ENCODE results near the gene TAS2R46. TPM values are rescaled to one million over a fixed set of nuclear protein-coding genes. Genes with fewer than 3 reads are reported as not detected.

Gene TAS2R46
- total RNA-seq, 2 donors from 2014 or later, result 1.2 to 3.0 TPM

DNA sequence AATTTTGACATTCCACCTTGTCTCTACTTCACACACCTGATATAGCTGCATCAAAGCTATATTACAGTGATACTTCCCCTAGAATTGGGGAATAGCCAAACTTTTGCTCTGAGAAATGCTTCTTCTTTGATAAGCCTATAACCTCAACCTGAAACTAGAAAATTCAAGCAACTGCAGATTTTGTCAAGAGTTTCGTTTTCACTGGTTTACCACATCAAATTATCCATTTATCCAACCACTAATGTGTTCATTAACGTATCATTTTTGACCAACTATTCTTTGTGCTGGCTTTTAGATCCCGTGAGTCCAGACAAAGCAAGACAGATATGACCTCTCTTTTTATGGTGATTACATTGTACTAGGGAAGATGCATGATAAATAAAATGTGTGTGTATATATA is 13.5 kb upstream of the TAS2R46 start:
- DNase-seq (ENCODE audit: low spot score), result no peak
- no peak overlapping the region for H3K4me3 ChIP-seq
- H3K4me1 ChIP-seq (ENCODE audit: control insufficient read depth in 1 of 2, low read depth in 2 of 2), result peaks cover 0 to 8% of the 10 kb centered on the region in 2 donors
- no peak for ATAC-seq (ENCODE audit: insufficient number of reproducible peaks, low FRiP score, low read depth)
- no peak overlapping the region for H3K27ac ChIP-seq
- no peaks in the 10 kb centered on the region for H3K27me3 ChIP-seq (replicated peaks; ENCODE audit: insufficient read depth)
- TF ChIP-seq, protein P1, sequence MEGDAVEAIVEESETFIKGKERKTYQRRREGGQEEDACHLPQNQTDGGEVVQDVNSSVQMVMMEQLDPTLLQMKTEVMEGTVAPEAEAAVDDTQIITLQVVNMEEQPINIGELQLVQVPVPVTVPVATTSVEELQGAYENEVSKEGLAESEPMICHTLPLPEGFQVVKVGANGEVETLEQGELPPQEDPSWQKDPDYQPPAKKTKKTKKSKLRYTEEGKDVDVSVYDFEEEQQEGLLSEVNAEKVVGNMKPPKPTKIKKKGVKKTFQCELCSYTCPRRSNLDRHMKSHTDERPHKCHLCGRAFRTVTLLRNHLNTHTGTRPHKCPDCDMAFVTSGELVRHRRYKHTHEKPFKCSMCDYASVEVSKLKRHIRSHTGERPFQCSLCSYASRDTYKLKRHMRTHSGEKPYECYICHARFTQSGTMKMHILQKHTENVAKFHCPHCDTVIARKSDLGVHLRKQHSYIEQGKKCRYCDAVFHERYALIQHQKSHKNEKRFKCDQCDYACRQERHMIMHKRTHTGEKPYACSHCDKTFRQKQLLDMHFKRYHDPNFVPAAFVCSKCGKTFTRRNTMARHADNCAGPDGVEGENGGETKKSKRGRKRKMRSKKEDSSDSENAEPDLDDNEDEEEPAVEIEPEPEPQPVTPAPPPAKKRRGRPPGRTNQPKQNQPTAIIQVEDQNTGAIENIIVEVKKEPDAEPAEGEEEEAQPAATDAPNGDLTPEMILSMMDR (IDR thresholded peaks at IDR 0.05), result no peak
- no peaks in the 10 kb centered on the region for H3K36me3 ChIP-seq
- H3K9me3 ChIP-seq, result no peaks in the 10 kb centered on the region

DNA sequence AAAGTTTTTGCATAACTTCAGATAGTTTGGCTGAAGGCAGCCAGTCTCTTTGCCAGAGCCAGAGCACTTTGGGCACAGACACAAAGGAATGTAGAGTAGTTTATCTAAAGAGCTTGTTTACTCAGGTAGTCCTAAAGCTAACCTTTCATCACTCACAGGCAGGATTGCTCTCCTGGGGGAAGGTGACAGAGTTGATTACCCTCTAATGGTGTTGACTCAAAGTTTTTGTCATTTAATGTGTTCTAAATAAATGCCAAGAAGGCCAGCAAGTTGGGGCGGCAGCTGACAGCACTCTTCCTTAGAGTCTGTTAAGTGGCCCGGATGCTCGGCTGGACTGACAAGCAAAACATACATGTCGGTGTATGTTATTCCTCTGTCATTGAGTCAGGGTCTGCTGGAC is 9.3 kb upstream of the TAS2R46 start:
- Histone ChIP-seq H3K4me1 (ENCODE audit: control insufficient read depth in 1 of 2, low read depth in 2 of 2) (peaks cover 3 to 8% of the 10 kb centered on the region in 2 donors), H3K4me3 (no peak overlapping the region), H3K27ac (no peak overlapping the region), H3K9me3 (no peaks in the 10 kb centered on the region), H3K27me3 (replicated peaks; ENCODE audit: insufficient read depth) (no peaks in the 10 kb centered on the region), H3K36me3 (no peaks in the 10 kb centered on the region)
- ATAC-seq (ENCODE audit: insufficient number of reproducible peaks, low FRiP score, low read depth), result no peak
- TF ChIP-seq, protein P1 (IDR thresholded peaks at IDR 0.05), result no peak
- DNase-seq (ENCODE audit: low spot score), result no peak

DNA sequence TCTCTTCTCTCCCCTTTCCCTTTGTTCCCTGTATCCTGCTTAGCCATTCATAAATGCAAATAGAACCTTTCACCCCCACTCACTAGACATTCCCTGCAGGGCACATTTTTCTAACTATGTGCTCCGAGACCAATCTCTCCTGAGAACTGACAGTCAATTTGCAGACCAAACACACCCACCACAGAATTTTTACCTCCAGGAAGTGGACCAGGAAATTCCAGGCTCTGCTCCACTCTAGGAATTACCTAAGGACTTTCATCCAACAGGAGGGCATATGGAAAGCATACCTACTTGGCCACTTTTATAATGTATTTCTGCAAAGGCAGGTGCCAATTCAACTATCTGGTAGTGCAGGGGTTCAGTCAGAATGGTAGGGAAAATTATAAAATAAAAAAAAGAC is 8.9 kb upstream of the TAS2R46 start:
- Histone ChIP-seq H3K4me3 (no peak overlapping the region), H3K27me3 (replicated peaks; ENCODE audit: insufficient read depth) (no peaks in the 10 kb centered on the region), H3K4me1 (ENCODE audit: control insufficient read depth in 1 of 2, low read depth in 2 of 2) (peaks cover 3 to 8% of the 10 kb centered on the region in 2 donors), H3K36me3 (no peaks in the 10 kb centered on the region), H3K9me3 (no peaks in the 10 kb centered on the region), H3K27ac (no peak overlapping the region)
- DNase-seq (ENCODE audit: low spot score), result no peak
- TF ChIP-seq, protein P1 (IDR thresholded peaks at IDR 0.05), result no peak
- ATAC-seq (ENCODE audit: insufficient number of reproducible peaks, low FRiP score, low read depth), result no peak

DNA sequence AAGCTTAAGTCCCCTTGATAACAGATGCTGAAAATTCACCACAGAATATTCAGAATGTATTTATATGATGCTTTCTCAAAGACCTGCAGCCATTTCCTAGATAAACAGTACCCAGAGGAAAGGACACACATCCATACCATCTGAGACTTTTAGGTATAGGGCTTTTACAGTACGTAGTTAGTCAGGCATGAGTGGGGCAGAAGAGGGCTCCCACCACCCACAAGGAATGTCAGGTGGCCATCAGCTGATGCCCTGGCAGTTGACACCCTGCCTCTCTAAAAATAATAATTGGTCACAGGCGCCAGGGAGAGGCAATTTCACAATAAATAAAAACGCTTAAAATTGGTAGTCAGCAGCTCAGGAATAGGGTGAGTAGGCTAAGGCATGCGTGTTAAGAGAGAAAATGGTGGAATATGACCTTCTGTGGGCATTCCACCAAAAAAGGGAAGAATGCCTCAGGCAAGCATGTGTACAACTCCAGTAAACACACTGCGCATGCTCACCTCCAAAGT is 7.8 kb upstream of the TAS2R46 start:
- H3K9me3 ChIP-seq, result no peaks in the 10 kb centered on the region
- H3K4me3 ChIP-seq, result no peak overlapping the region
- H3K4me1 ChIP-seq (ENCODE audit: control insufficient read depth in 1 of 2, low read depth in 2 of 2), result peaks cover 3 to 8% of the 10 kb centered on the region in 2 donors
- ATAC-seq (ENCODE audit: insufficient number of reproducible peaks, low FRiP score, low read depth) (no peak), DNase-seq (ENCODE audit: low spot score) (no peak)
- H3K27ac ChIP-seq, result no peak overlapping the region
- H3K27me3 ChIP-seq (replicated peaks; ENCODE audit: insufficient read depth), result no peaks in the 10 kb centered on the region
- TF ChIP-seq, protein P1 (IDR thresholded peaks at IDR 0.05), result no peak
- H3K36me3 ChIP-seq, result no peaks in the 10 kb centered on the region

DNA sequence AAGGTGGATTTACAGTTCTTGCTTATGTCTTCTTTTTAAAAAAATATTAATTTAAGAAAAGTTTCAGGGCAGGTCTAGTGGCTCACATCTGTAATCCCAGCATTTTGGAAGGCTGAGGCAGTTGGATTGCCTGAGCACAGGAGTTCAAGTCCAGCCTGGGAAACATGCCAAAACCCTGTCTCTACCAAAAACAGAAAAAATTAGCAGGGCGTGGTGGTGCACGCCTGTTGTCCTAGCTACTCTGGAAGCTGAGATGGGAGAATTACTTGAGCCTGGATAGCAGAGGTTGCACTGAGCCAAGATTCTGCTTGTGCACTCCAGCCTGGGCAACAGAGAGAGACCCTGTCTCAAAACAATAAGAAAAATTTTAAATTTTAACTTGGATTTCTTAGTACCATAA is 5.4 kb upstream of the TAS2R46 start:
- TF ChIP-seq, protein P1 (IDR thresholded peaks at IDR 0.05), result no peak
- Histone ChIP-seq H3K27ac (no peak overlapping the region), H3K9me3 (no peaks in the 10 kb centered on the region), H3K4me3 (no peak overlapping the region), H3K36me3 (no peaks in the 10 kb centered on the region), H3K4me1 (ENCODE audit: control insufficient read depth in 1 of 2, low read depth in 2 of 2) (peaks cover 3 to 8% of the 10 kb centered on the region in 2 donors), H3K27me3 (replicated peaks; ENCODE audit: insufficient read depth) (no peaks in the 10 kb centered on the region)
- ATAC-seq (ENCODE audit: insufficient number of reproducible peaks, low FRiP score, low read depth) (no peak), DNase-seq (ENCODE audit: low spot score) (no peak)
